ENCODE data around the gene VSTM2L.

VSTM2L gene

GRCh38 chr20:37878835-37879599 lies 23.9 kb upstream of the VSTM2L start:
- no peak for DNase-seq (ENCODE audit: low read depth in 2 of 2)

DNA sequence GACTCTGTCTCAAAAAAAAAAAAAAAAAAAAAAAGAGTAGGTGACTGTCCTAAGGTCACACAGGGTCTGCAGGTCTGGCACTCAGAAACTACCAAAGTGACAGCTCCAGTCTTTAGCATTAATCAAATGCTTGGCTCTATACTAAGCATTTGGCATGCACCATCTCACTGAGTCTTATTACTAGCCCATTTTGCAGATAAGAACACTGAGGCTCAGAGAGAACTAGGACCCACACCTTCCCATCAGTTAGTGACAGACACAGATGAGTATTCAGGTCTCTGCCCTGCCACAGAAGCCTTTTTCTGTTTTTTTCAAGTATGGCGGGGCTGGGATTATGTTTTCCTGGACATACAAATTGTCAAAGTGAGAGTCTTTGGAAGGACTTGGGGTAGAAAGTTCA lies 23.1 kb upstream of the VSTM2L start:
- no peak for DNase-seq (ENCODE audit: low read depth in 2 of 2)

DNA sequence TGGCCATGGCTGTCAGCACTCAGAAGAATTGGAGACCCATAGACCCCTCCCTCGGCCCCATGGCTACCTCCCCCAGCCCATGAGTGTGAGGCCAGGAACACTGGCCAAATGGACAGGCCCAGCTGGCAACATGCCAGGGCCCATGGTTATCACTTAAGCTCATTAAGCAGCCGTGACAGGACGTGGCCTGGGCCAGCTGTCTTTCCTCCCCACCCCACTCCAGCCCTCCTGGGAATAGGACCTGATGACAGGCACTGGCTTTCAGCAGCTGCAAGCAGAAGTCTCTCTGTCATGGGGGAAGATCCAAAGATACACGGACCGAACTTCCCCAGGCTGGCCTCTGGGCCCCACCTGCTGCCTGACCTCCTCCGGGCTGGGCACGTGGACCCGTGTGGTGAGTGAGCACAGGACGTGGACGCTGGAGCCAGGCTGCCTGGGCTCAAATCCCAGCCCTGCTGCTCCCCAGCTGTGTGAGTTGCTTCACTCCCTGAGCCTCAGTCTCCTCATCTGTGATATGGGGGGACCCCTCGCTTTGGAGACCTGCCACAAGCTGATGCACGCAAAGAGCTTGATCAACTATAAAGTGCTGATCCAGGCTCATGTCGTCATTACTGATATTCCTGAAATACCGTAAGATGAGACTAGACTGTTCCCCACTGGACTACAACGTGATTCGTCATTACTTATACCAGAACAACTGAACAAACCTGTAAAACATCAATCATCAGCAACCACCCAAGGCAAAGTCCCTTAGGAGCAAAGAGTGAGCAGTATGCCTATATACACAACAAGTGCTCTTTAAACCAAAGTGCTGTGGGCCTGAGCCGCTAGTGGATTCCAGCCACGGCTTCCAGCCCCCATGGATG lies 22.0 kb upstream of the VSTM2L start:
- no peak for DNase-seq (ENCODE audit: low read depth in 2 of 2)

- DNase-seq (ENCODE audit: low read depth in 2 of 2): no peak
These were observed 21.2 kb upstream of the VSTM2L start for GRCh38 chr20:37881601-37882343.

DNA sequence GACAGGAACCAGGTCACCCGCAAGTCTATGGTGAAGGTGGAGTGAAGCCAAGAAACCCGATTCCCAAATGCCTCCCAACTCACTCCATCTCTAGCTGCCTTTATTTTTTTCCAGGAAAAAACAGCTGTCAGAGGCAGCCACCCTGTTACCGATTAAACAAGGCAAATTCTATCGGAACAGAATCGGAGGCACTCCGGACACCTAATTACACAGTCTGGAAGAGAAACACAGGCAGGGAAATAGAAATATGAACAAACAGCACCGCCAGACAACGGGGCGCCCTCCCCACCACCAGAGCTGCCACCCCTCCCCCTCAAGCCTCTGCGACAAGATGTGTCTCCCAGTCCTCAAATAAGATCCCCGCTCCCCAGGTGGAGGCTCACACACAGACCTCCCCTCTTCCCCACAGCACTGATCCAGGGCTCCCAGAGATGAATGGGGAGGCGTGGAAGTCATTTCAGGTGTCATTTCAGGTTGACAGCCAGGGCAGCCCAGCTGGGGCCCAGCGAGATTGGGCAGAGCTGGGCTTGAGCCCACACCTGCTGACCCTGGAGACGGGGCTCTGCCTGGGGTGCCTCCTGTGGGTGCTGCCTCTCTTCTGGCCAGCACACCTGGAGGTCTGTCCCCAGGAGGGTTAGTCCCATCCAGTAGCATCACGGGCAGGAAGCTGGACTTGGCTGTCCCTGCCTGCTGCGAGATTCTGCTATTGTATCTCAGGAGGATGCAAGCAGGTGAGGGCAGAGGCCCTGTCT lies 19.8 kb upstream of the VSTM2L start:
- no peak for DNase-seq (ENCODE audit: low read depth in 2 of 2)

DNA sequence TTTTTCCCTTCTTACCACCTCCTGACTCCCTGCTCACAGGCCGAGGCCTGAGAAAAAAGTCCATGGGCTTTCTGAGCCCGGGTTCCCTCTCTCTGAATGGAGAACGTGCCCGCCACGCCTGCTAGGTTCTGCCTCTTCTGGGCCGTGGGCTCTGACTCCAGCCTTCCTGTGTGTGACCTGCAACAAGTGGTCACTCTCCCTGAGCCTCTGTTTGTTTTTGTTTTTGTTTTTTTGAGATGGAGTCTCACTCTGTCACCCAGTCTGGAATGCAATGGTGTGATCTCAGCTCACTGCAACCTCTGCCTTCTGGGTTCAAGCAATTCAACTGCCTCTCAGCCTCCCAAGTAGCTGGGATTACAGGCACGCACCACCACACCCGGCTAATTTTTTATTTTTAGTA lies 17.9 kb upstream of the VSTM2L start:
- no peak for DNase-seq (ENCODE audit: low read depth in 2 of 2)

DNA sequence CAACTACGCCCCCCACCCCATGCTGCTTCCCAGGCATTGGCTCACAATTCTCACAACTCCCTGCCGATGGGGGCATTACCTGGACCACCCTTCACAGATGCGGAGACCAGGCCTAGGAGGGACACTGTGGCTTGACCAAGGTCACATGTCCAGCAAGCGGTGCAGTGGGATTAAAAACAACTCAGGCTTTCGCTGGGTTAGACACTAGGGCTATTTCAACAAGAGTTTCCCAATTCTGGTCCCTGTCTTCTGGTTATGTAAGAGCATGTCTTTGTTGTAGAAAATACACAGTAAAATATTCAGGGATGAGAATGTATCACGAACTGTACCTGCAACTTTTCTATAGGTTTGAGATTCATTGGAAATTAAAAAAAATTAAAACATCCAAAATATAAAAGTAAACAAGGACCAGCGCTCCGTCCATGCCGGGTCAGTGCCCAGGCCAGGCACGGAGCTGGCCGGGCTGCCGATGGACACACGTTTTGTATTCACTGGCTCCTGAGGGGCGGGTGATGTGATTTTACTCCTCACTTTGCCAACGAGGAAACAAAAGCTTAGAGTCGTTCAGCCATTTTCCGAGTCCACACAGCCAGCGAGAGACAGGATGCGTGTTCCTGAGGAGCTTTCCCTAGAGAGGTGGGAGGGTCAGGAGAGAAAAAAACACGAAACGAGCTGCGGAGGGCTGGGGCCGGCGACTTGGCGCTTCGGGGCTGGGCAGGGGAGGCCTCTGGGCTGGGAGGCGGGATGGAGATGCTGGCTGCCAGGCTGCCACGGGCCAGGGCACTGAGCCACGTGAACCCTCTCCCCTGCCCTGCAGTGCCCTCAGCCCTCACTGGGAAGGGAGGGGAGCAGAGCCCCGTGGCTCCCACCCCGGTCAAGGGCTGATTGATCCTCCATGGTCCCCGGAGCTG lies 17.1 kb upstream of the VSTM2L start:
- DNase-seq (ENCODE audit: low read depth in 2 of 2): no peak

DNA sequence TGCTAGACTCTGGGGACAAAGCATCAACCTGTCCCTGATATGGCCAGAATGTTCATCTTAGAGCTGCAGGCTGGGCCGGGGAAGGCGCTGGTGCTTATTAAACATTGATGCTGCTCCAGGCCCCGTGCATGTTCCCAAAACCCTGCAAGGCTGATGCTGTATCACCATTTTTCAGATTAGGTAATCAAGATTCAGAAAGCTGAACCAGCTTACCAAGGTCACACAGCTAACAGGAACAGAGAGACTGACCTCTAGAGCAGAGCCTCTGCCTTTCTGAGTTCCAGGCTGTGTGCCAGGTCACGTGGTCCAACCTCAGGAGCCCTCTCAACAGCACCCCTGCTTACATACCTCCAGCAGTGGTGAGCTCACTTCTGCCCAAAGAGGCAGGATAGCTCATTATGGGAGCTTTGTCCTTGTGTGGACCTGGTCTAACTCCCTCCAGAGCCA lies 16.1 kb upstream of the VSTM2L start:
- DNase-seq (ENCODE audit: low read depth in 2 of 2): no peak

- no peak for DNase-seq (ENCODE audit: low read depth in 2 of 2)
These were observed 14.3 kb upstream of the VSTM2L start for GRCh38 chr20:37888641-37889040.

DNA sequence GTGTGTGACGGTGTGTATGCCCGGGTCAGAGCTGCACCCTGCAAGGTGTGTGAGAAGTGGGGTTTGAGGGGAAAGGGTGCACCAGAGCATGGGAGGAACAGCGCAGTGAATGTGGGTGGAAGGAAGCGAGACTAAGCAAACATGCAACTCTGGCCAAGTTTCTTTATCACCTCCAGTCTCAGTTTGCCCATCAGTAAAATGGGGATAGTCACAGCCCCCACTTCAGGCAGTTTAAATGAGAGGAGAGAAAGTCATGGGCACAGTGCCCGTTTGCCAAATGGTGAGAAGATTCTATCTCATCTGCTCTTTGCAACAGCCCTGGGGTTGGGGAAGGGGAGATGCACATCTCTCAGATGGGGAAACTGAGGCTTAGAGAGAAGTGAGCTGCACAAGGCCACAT lies 12.8 kb upstream of the VSTM2L start:
- DNase-seq (ENCODE audit: low read depth in 2 of 2): no peak

DNA sequence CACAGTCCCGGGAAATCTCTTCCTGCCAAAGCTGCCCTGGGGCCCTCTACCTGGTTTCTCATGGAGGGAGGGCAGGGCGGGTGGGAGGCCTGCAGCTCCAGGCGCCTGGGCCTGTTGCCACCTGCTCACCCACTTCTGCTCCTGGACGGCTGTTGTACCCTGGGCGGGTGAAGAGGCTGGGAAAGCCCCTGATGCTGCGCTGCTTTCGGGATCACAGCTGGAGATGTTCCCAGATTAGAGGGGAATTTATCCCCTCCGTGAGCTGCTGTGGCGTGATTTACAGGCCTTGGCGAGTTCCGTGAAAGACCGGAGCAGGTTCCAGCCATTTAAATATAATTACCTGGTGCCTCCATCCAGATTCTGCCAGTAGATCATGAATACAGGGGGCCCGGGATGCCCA lies 12.3 kb upstream of the VSTM2L start:
- no peak for DNase-seq (ENCODE audit: low read depth in 2 of 2)

GRCh38 chr20:37892001-37892400 lies 10.9 kb upstream of the VSTM2L start:
- DNase-seq (ENCODE audit: low read depth in 2 of 2): no peak

- no peak for DNase-seq (ENCODE audit: low read depth in 2 of 2)
These were observed 9.2 kb upstream of the VSTM2L start for GRCh38 chr20:37893566-37894241.

DNA sequence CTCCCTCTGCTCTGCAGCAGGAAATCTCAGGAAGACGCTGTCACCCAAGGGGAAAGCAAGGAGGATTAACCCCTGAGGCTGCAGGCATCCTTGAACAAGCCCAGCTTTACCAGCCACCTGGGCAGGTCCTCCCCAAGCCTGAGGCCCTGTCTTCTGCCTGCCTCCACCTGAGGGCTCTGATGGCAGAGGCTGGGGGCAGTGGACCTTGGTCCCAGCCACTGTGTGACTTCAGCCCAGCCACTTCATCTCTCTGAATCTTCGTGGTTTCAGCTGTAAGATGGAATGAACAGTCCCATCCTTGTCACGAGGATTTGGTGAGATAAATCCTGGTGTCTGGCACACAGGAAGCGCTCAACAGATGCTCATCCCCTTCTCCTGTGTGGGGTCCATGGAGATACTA lies 8.5 kb upstream of the VSTM2L start:
- no peak for DNase-seq (ENCODE audit: low read depth in 2 of 2)

DNA sequence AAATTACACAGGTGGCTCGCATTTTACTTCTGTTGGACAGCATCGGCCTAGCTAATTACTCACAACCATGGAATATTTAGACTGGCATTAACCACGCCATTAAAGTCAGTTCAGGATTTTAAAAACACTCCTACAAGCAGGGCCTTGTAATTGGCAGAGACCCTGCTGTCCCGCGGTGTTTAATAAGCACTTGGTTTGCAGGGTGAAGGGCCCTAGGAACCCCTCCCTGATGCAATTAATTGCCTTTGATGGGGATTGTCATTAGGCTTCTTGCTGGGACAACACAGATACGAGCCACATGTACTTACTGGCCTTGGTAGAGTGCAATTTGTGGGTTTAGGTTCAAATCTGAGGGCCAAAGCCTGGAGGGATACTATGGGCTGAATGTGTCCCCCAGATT lies 7.8 kb upstream of the VSTM2L start:
- DNase-seq (ENCODE audit: low read depth in 2 of 2): no peak

GRCh38 chr20:37896932-37897548 lies 5.9 kb upstream of the VSTM2L start:
- DNase-seq (ENCODE audit: low read depth in 2 of 2): no peak

GRCh38 chr20:37898233-37899104 lies 4.5 kb upstream of the VSTM2L start:
- DNase-seq (ENCODE audit: low read depth in 2 of 2): no peak

All from stimulated activated CD8-positive, alpha-beta memory T cell treated with anti-CD3 and anti-CD28 coated beads, Interleukin-7, amount 100 ng/mL, for 4 hours (primary cell).